Ishikawa (cell line): ENCODE results near the gene PLPPR4.

Experiments used
- CREB1 ChIP-seq: IDR thresholded peaks from 2 replicates; pipeline ENCODE4 v1.6.1; 2012; ENCODE audit warnings: low read depth
- EP300 ChIP-seq: IDR thresholded peaks from 2 replicates; pipeline ENCODE4 v1.6.1; 2012; ENCODE audit warnings: borderline replicate concordance
- FOXM1 ChIP-seq: IDR thresholded peaks from 2 replicates; pipeline ENCODE4 v1.6.1; 2012; ENCODE audit warnings: low read depth, borderline replicate concordance
- NFIC ChIP-seq: IDR thresholded peaks from 2 replicates; pipeline ENCODE4 v1.6.1; 2012
- RAD21 ChIP-seq: IDR thresholded peaks from 2 replicates; pipeline ENCODE4 v1.6.1; 2012; ENCODE audit warnings: low read depth
- YY1 ChIP-seq: IDR thresholded peaks from 2 replicates; pipeline ENCODE4 v1.6.1; 2012; ENCODE audit warnings: low read depth
- TF ChIP-seq, protein P1 (sequence below): IDR thresholded peaks from 2 replicates; pipeline ENCODE4 v1.6.1; 2012

DNA sequence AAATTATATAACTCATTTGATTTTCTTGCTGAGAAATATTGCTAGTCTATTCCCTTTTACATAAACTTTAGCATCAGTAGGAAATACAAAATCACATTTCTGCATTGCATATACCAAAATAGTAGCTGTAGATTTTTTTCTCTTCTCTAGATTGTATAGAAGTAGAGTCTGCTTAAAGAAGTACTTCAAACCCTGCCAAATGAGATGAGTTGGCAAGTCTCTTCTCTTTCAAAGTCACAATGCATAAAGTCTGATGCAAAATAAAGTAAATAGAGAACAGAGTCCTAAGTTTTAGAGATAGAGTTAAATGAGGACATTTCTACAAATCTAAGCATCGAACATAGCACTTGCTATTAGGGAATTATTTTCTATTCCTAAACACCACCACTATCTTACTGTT lies 6.4 kb downstream of the PLPPR4 start:
- TF ChIP-seq, protein P1, sequence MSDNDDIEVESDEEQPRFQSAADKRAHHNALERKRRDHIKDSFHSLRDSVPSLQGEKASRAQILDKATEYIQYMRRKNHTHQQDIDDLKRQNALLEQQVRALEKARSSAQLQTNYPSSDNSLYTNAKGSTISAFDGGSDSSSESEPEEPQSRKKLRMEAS: no peak
- TF ChIP-seq EP300 (no peak), CREB1 (no peak), FOXM1 (no peak), NFIC (no peak), RAD21 (no peak), YY1 (no peak)
